HG03135 (cell line): ENCODE measurements around the gene FRY.

Source experiments
- ATAC-seq: cut with Tn5 transposase; IDR thresholded peaks from one replicate; pipeline ENCODE4 v1.9.1; 2021; ENCODE audit warnings: mild to moderate bottlenecking, moderate library complexity; ENCODE audit not compliant: unreplicated experiment

Gene FRY

GRCh38 chr13:32079587-32079986 is 48.0 kb downstream of the FRY start:
- ATAC-seq = no peak

DNA sequence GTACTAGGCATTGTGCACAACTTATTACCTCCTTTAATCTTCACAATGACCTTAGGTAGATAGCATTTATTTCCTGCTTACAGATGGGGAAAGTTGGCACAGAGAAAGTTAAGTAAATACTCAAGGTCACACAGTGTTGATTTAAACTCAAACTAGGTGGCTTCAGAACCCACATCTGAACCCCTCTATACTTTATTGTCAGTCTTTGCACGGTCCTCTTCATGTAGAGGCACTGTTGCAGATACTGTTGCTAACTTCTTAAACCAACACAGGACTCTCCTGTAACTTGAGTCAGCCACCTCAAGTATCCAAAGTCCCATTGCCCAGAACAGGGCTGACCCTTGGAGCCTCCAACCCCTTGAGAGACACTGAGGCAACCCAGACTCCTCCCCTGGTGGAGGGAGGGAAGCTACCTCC is 48.8 kb downstream of the FRY start:
- ATAC-seq = no peak

GRCh38 chr13:32081591-32081990 is 50.0 kb downstream of the FRY start:
- no peak for ATAC-seq

DNA sequence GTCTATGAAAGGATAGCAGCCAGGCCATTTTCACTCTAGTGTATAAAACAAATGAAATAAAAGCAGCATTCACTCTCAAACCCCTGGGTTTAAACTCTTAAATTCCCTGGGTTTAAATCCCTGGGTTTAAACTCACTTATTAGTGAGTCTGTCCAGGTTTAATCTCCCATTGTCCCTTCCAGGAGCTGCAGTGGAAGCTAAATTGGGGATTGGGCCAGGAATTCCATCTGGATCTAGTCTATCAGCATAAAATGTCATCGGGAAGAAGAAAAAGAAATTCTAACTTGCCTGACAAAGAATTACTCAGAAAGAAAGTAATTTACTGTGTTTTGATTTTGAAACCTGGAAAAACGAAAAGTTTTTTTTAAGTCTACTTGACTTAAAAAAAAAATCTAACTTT is 54.8 kb downstream of the FRY start:
- no peak for ATAC-seq

GRCh38 chr13:32086791-32087441 is 55.3 kb downstream of the FRY start:
- no peak for ATAC-seq

- ATAC-seq = no peak
Measured at GRCh38 chr13:32087955-32088747, 56.6 kb downstream of the FRY start.

DNA sequence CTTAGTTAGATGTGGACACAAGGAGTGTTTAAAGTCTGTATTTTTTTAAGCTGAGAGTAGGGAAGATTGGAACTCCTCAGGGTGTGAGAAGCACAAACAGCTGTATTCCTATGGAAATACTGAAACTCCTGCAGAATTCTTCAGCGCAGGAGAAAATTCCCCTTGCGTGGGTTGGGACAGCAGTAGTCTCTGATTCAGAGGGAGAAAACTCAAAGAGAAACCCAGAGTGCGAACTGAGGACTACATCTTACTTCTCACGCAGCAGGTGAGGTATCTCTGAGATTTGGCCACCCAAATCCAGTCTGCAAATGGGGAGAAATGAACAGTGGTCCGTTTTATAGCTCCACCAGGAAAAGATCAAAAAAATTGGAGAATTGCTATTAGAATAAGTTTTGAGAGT is 60.9 kb downstream of the FRY start:
- no peak for ATAC-seq

- ATAC-seq = no peak
Measured at GRCh38 chr13:32093006-32093405, 61.4 kb downstream of the FRY start.

- ATAC-seq = no peak
Measured at GRCh38 chr13:32098272-32098671, 66.7 kb downstream of the FRY start.

GRCh38 chr13:32105653-32106313 is 74.2 kb downstream of the FRY start:
- no peak for ATAC-seq

- ATAC-seq = no peak
Measured at GRCh38 chr13:32107474-32107873, 75.9 kb downstream of the FRY start.

- ATAC-seq = no peak
Measured at GRCh38 chr13:32107973-32108372, 76.4 kb downstream of the FRY start.

DNA sequence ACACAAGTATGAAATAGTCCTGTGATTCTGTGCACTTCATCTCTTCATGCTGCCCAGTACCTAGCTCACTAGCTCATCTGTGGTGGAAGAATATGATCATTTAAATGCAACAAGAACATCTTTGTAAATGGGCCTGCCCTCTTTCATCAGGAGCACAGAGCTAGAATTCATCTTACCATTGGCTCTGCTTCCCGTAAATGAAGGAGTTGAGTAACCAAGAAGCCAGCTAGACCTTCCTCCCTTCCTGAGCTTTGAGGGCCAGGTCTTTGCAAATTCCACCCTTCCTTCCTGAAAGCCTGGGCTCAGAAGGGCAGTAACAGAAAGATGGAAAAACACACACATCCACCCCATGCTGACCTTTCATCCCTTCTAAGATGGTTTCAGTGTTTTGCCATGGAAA is 82.0 kb downstream of the FRY start:
- ATAC-seq = no peak

GRCh38 chr13:32114284-32114950 is 82.8 kb downstream of the FRY start:
- ATAC-seq = no peak

- ATAC-seq = no peak
Measured at GRCh38 chr13:32115066-32115465, 83.5 kb downstream of the FRY start.

- ATAC-seq = no peak
Measured at GRCh38 chr13:32116210-32116609, 84.6 kb downstream of the FRY start.

- ATAC-seq = no peak
Measured at GRCh38 chr13:32117001-32117400, 85.4 kb downstream of the FRY start.

DNA sequence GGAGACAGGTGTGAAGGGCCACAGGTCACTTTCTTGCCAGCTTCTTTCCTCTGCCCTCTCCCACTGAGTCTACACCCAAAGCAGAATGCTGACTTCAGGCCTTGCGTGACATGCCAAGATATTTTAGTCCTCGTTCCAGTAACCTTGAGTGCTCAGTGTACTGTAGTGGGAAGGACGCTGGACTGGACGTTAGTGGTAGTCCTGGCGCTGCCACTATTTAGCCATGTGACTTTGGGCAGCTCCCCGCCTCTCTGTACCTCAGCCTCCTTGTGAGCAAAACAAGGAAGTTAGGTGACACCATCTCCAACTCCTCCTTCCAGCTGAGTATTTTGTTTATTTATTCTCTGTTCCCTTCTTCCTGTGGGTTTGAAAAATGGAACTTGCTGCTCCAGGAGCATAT is 86.1 kb downstream of the FRY start:
- no peak for ATAC-seq

DNA sequence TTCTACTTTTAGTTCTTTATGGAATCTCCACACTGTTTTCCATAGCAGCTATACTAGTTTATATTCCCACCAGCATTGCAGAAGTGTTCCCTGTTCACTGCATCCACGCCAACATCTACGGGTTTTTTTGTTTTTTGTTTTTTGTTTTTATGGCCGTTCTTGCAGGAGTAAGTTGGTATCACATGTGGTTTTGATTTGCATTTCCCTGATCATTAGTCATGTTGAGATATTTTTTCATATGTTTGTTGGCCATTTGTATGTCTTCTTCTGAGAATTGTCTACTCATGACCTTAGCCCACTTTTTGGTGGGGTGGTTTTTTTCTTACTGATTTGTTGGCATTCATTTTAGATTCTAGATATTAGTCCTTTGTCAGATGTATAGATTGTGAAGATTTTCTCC is 89.7 kb downstream of the FRY start:
- no peak for ATAC-seq

- ATAC-seq = no peak
Measured at GRCh38 chr13:32124743-32125142, 93.2 kb downstream of the FRY start.

DNA sequence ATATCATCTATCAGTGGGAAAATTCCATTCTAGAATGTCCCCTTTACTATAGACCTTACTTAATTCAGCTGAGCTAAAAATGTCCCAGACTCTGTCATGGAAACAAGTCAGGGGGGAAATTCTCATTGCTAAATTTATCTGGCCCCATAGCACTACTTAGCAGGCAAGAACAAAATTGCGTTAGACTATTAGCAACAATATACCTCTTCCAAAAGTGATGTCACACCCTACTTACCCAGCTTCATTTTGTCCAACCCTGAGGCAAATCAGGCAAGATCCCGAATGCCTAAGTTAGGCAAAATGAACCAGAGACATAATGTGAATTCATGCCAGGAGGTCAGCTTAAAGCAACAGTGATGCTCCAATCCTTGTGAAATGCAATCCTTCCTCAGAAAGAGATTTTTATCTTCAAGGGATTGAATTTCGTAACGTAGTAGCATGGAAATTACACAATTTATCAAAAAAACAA is 93.7 kb downstream of the FRY start:
- no peak for ATAC-seq
